Ammon's horn (tissue), 1 donor: ENCODE data around the gene UMAD1.
"Not testable (repeated sequence)": the region's sequence is repeated elsewhere in the genome, so short reads cannot be mapped to it uniquely, and the experiment has no call there.

Source experiments
- DNase-seq: peaks from one replicate; pipeline ENCODE4 v3.0.0-alpha.2; 2016; ENCODE audit warnings: low spot score

The UMAD1 gene

DNA sequence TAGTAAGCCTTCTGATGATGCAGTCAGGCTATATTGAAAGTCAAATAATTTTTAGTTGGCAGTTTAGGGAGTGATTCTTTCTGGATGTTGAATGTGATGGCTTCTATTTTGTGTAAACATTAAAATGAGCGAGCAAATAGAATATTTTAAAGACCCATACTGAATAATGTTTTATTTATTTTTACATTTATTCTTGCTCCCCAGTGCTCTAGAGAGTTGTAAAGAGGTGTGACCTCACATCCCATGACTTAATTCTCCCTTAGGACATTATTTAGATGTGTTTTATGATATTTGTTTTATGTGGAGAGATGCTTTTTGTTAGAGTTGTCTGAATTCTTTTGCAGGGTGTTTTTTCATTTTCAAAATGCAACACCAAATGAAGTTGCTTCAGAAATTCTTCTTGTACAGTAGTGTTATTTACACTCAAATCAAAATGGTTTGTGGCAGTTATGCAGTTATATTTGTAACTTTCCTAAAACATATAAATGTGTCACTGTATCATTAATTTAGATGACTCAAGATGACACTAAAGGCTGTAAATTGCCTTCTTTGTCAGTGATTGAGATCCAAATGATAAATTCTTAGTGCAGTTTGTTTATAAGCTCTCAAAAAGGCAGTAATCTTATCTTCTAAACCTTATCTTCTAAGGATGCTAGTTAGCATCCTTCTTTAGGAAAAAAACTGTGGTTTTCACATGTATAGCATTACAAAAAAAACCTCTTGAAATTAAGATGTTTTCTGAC lies 12.4 kb downstream of the UMAD1 start:
- DNase-seq, result no peak

DNA sequence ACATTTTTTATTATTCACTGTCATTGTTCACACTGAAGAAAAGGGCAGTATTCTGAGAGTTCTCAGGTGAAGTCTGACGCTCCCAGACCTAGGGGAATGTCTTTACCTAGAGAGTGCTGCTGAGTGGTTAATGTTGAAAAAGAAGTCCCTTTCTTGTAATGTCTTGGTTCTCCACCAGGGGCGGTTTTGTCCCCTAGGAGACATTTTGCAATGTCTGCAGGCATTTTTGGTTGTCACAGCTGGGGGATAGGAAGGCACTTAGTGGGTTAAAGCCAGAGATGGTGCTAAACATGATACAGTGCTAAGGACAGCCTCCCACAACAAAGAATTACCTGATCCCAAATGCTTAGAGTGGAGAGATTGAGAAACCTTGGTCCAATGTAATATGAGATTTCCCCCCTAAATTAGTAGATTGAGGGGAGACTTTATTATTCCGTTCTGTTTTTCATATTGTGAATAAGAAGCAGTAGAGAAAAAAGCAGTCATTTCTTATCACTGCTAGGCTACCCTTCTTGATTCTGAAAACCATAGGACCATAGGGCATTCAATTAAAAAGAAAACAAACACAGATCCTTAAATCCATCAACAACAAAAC lies 13.1 kb downstream of the UMAD1 start:
- no peak for DNase-seq

DNA sequence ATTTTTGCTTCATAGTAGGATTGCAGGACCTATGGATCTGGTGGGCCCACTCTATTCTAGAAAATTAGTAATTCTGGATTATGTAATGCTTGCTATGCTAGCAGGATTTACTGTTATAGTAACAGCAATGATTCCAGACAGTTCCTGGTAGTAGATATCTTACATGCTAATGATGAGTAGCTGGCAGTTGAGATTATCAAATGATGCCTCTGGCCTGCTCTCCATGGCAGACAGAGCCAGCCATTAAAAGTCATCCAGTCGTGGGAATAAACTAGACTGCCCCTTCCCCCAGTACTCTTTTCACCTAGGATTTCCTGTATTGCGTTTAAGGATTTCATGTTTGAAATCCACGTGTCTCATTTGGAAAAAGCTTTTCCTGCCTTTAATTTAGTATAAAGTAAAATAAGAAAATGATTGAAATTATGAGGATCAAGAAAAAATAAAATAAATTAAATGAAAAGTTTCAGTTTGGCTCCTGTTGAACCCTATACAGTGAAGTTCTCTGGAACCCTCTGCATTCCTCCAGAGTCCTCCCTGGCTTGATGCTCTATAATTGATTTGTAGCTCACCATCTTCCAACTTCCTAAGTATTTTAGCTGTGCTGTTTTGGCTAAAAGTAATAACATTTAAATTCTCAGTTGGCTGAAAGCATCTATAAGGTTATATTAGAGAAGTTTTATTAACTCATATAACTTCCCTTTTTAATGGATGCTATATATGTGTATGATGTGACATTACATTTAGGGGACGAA lies 14.6 kb downstream of the UMAD1 start:
- DNase-seq, result no peak

GRCh38 chr7:7656459-7656858 lies 15.9 kb downstream of the UMAD1 start:
- DNase-seq, result not testable (repeated sequence)

- DNase-seq, result no peak
These were observed 22.0 kb downstream of the UMAD1 start for GRCh38 chr7:7662527-7662926.

DNA sequence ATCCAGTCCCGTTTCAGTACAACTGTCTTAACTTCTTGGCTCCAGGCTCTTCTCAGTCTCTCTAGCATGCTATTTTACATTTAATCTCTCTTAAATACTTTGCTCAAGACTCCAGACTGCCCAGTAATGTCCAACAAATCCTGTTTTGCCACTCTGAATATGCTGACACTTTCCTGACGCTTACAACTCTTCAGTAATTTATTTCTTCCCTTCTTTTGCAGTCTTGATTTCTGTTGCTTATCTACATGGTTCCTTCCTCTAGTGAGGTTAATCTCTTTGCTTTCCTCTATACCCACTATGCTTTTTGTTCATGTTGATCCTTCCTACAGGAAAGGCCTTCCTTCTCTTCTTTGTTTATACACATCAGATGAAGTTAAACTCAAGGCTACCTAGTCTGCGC lies 23.7 kb downstream of the UMAD1 start:
- no peak for DNase-seq

- DNase-seq, result no peak
These were observed 24.5 kb downstream of the UMAD1 start for GRCh38 chr7:7665031-7665430.

DNA sequence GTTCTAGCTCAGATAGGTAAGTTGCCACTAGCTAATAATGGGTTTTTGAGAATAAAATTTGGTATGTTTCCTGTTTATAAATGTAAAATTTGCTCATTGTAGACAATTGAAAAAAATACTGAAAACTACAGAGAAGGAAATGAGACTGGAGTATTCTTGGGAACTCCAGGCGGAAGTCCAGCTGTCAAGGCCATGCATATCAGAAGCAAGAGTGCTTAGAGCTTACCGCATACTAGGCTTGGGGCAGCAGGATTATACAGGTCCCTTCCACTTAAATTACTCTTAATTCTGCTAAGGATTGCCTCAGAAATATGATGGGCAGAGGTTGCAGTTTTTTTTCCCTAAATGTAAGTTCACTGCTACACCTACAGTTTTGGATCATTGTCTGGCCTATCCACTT lies 26.6 kb downstream of the UMAD1 start:
- DNase-seq, result no peak

- DNase-seq, result peak; percentile 29
These were observed 28.2 kb downstream of the UMAD1 start for GRCh38 chr7:7668706-7669105.

DNA sequence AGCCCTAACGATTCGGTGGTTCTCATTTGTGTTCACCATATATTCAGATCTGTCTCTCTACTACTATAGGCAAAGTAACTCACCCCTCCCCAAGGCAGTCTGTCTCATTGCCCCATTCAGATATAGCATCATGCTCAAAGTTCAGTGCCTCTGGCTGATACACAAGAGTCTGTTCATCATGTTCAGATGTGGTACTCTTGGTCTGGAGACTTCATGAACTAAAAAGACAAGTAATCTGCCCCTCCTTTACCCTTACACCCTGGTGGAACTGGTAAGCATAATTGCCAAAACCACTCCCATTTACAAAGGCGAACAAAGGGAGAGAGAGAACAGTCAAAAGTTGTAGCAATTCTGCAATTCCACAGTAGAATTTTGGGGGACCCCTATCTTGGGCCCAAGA lies 29.9 kb downstream of the UMAD1 start:
- no peak for DNase-seq

- DNase-seq, result no peak
These were observed 30.8 kb downstream of the UMAD1 start for GRCh38 chr7:7671361-7671760.

DNA sequence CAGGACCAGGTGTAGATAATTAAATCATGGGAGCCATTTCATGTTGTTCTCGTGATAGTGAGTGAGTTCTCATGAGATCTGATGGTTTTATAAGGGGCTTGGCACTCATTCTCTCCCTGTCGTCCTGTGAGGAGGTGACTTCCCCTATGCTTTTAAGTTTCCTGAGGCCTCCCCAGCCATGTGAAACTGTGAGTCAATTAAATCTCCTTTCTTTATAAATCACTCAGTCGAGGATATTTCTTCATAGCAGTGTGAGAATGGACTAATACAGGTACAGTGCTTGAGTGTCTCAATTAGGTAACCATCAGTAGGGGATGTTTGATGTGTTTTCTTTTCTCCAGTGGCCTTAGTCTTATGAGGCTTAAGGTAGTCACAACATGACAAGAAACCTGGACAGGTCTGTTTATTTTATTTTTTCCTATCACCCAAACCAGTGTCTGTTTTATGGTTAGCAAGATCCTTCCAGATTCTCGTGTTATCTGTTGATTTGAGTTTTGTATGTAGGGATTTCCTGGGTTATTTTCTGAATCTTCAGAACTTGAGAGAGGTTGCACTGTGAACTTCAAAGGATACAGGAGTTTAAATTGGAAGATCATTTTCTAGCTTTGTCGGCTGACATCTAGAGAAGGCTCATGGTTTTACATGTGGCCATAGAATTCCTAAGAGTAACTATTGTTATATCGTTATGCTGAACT lies 32.1 kb downstream of the UMAD1 start:
- no peak for DNase-seq

- DNase-seq, result no peak
These were observed 32.6 kb downstream of the UMAD1 start for GRCh38 chr7:7673240-7673550.

GRCh38 chr7:7675686-7676085 lies 35.1 kb downstream of the UMAD1 start:
- no peak for DNase-seq

GRCh38 chr7:7679640-7680039 lies 39.1 kb downstream of the UMAD1 start:
- not testable (repeated sequence) for DNase-seq

DNA sequence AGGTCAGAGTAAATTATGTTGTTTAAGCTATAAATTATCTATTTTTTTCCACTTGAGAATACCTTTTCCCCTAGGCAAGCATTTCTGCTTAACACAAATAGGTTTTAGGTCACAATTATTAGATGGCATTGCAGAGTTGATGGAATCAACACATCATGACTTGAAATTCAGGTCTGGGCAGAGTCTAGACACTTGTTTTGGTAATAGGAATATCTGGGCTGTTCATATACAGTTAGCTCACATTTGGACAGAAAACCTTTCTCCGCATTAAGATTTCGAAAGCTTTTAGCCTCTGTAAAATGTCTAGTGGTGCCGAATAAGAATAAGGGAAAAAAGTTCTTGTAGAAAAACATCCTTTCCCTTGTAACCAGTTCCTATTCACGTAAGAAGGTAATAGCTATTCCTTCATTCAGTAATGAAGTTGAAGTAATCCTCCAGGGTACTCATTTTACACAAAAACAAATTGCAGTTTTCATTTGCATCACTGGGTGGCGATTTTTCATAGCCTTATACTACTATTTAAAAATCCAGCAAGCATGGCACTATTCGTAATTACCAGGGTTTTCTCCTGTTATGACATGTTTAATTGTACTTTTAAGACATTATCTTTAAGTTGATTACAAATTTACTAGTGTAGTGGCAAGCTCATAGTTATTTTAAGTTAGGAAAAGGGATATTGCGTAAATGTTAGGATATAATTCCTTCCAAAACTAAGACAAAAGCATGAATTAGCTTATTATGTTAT lies 40.8 kb downstream of the UMAD1 start:
- peak; percentile 82 for DNase-seq

- DNase-seq, result no peak
These were observed 41.4 kb downstream of the UMAD1 start for GRCh38 chr7:7681936-7682329.

- no peak for DNase-seq
These were observed 42.3 kb downstream of the UMAD1 start for GRCh38 chr7:7682861-7683260.

GRCh38 chr7:7686811-7687508 lies 46.4 kb downstream of the UMAD1 start:
- no peak for DNase-seq

GRCh38 chr7:7687800-7688199 lies 47.2 kb downstream of the UMAD1 start:
- DNase-seq, result no peak

DNA sequence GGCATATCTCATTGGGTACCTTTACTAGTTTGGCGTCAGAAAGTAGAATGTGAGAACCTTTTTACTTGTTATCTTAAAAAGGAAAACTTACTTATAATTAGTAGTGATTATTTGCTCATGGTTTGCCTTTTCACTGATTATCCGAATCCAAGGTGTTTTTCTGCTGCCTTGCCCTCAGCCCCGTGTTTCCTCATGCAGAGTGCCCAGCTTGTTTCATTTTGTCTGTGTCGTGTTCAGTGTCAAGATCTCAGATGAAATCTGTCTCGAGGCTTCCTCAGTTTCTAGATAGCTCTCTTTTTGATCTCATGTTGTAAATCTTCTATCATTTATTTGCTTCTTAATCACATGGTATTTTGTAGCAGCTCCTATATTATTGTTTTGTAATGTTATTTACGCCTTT lies 47.8 kb downstream of the UMAD1 start:
- DNase-seq, result no peak

- no peak for DNase-seq
These were observed 48.4 kb downstream of the UMAD1 start for GRCh38 chr7:7688956-7689355.
